ENCODE results near the gene KIF26B. TPM values are rescaled to one million over a fixed set of nuclear protein-coding genes. Genes with fewer than 3 reads are reported as not detected.

KIF26B gene
- 0.45 TPM for total RNA-seq

GRCh38 chr1:245154429-245155271 lies at the start of gene KIF26B:
KIF26B (plus strand) TSS chr1:245154985; CDS start chr1:245155425, 440 bp downstream.
- ATAC-seq, result no peak

GRCh38 chr1:245105042-245105441 lies 49.7 kb upstream of the KIF26B start:
- intact Hi-C loops (cut with DNase I), result no loop called here
- no peak for DNase-seq (ENCODE audit: low spot score)
- no peak for ATAC-seq

More at GRCh38 chr1:245154429-245155271, at the start of gene KIF26B:
- peak; percentile 67 for DNase-seq (ENCODE audit: low spot score)
- intact Hi-C loops (cut with DNase I), result loop anchor here (10.0 kb wide), 1 partner anchor 850 kb away; no protein-coding TSS in a partner anchor

GRCh38 chr1:245105815-245106410 lies 48.9 kb upstream of the KIF26B start:
- intact Hi-C loops (cut with DNase I), result no loop called here
- ATAC-seq (no peak), DNase-seq (ENCODE audit: low spot score) (peak; percentile 3)

GRCh38 chr1:245107776-245108114 lies 47.0 kb upstream of the KIF26B start:
- ATAC-seq (no peak), DNase-seq (ENCODE audit: low spot score) (no peak)
- intact Hi-C loops (cut with DNase I), result no loop called here

- intact Hi-C loops (cut with DNase I), result no loop called here
- no peak for ATAC-seq
- DNase-seq (ENCODE audit: low spot score), result no peak
Measured at GRCh38 chr1:245108246-245108645, 46.5 kb upstream of the KIF26B start.

- no peak for ATAC-seq
Measured at GRCh38 chr1:245108909-245109308, 45.9 kb upstream of the KIF26B start.

GRCh38 chr1:245110406-245110805 lies 44.4 kb upstream of the KIF26B start:
- intact Hi-C loops (cut with DNase I), result no loop called here
- ATAC-seq, result no peak
- DNase-seq (ENCODE audit: low spot score), result no peak

More at GRCh38 chr1:245108909-245109308, 45.9 kb upstream of the KIF26B start:
- peak; percentile 8 for DNase-seq (ENCODE audit: low spot score)
- intact Hi-C loops (cut with DNase I), result no loop called here

GRCh38 chr1:245111073-245111472 lies 43.7 kb upstream of the KIF26B start:
- intact Hi-C loops (cut with DNase I), result no loop called here
- no peak for ATAC-seq
- DNase-seq (ENCODE audit: low spot score), result no peak

- intact Hi-C loops (cut with DNase I), result no loop called here
- ATAC-seq (no peak), DNase-seq (ENCODE audit: low spot score) (no peak)
Measured at GRCh38 chr1:245113649-245114048, 41.1 kb upstream of the KIF26B start.

- intact Hi-C loops (cut with DNase I), result no loop called here
- ATAC-seq (no peak), DNase-seq (ENCODE audit: low spot score) (no peak)
Measured at GRCh38 chr1:245116131-245116530, 38.7 kb upstream of the KIF26B start.

GRCh38 chr1:245116751-245117150 lies 38.0 kb upstream of the KIF26B start:
- intact Hi-C loops (cut with DNase I), result no loop called here
- DNase-seq (ENCODE audit: low spot score) (no peak), ATAC-seq (no peak)

- DNase-seq (ENCODE audit: low spot score), result no peak
- intact Hi-C loops (cut with DNase I), result no loop called here
- no peak for ATAC-seq
Measured at GRCh38 chr1:245118066-245118465, 36.7 kb upstream of the KIF26B start.

GRCh38 chr1:245118806-245119205 lies 36.0 kb upstream of the KIF26B start:
- intact Hi-C loops (cut with DNase I), result no loop called here
- no peak for DNase-seq (ENCODE audit: low spot score)
- ATAC-seq, result no peak

- DNase-seq (ENCODE audit: low spot score), result peak; percentile 21
- intact Hi-C loops (cut with DNase I), result no loop called here
- ATAC-seq, result no peak
Measured at GRCh38 chr1:245121523-245121922, 33.3 kb upstream of the KIF26B start.

GRCh38 chr1:245124241-245124640 lies 30.5 kb upstream of the KIF26B start:
- intact Hi-C loops (cut with DNase I), result no loop called here
- ATAC-seq (no peak), DNase-seq (ENCODE audit: low spot score) (no peak)

GRCh38 chr1:245124644-245125043 lies 30.1 kb upstream of the KIF26B start:
- DNase-seq (ENCODE audit: low spot score) (peak; percentile 21), ATAC-seq (no peak)
- intact Hi-C loops (cut with DNase I), result no loop called here

- ATAC-seq, result no peak
Measured at GRCh38 chr1:245126530-245126929, 28.3 kb upstream of the KIF26B start.

GRCh38 chr1:245128381-245129101 lies 26.2 kb upstream of the KIF26B start:
- DNase-seq (ENCODE audit: low spot score) (peak; percentile 42), ATAC-seq (no peak)
- intact Hi-C loops (cut with DNase I), result no loop called here

More at GRCh38 chr1:245126530-245126929, 28.3 kb upstream of the KIF26B start:
- DNase-seq (ENCODE audit: low spot score), result no peak
- intact Hi-C loops (cut with DNase I), result no loop called here

- intact Hi-C loops (cut with DNase I), result no loop called here
- ATAC-seq, result no peak
Measured at GRCh38 chr1:245129319-245130240, 25.2 kb upstream of the KIF26B start.

More at GRCh38 chr1:245129319-245130240, 25.2 kb upstream of the KIF26B start:
- DNase-seq (ENCODE audit: low spot score), result peak; percentile 22
